GM13976 (cell line): ENCODE results near the gene CABP4.

ENCODE experiments used
- DNase-seq: peaks from one replicate; pipeline ENCODE4 v3.0.0; 2012; ENCODE audit warnings: low spot score
- in situ Hi-C: fragments of 300-500 bp; cut with MboI; formaldehyde crosslinking; loops from one replicate; pipeline ENCODE4 v1.12.0; 2022; ENCODE audit warnings: low sequenced_read_pairs, mixed read lengths, inconsistent platforms; ENCODE audit not compliant: unreplicated experiment
- TF ChIP-seq, protein P1 (sequence below): IDR thresholded peaks from 2 replicates; pipeline ENCODE4 v1.5.1; 2012; ENCODE audit warnings: borderline replicate concordance, mild to moderate bottlenecking; ENCODE audit not compliant: insufficient read depth; ENCODE audit errors: extremely low read depth, missing control alignments, control extremely low read depth

The CABP4 gene

DNA sequence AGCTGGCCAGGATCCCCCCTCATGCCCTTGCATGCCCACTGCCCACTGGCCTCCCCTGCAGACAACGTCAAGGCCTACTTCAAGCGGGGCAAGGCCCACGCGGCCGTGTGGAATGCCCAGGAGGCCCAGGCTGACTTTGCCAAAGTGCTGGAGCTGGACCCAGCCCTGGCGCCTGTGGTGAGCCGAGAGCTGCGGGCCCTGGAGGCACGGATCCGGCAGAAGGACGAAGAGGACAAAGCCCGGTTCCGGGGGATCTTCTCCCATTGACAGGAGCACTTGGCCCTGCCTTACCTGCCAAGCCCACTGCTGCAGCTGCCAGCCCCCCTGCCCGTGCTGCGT is 35.5 kb downstream of the CABP4 start:
- TF ChIP-seq, protein P1, sequence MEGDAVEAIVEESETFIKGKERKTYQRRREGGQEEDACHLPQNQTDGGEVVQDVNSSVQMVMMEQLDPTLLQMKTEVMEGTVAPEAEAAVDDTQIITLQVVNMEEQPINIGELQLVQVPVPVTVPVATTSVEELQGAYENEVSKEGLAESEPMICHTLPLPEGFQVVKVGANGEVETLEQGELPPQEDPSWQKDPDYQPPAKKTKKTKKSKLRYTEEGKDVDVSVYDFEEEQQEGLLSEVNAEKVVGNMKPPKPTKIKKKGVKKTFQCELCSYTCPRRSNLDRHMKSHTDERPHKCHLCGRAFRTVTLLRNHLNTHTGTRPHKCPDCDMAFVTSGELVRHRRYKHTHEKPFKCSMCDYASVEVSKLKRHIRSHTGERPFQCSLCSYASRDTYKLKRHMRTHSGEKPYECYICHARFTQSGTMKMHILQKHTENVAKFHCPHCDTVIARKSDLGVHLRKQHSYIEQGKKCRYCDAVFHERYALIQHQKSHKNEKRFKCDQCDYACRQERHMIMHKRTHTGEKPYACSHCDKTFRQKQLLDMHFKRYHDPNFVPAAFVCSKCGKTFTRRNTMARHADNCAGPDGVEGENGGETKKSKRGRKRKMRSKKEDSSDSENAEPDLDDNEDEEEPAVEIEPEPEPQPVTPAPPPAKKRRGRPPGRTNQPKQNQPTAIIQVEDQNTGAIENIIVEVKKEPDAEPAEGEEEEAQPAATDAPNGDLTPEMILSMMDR = no peak
- no peak for DNase-seq
- in situ Hi-C loops = no loop called here

DNA sequence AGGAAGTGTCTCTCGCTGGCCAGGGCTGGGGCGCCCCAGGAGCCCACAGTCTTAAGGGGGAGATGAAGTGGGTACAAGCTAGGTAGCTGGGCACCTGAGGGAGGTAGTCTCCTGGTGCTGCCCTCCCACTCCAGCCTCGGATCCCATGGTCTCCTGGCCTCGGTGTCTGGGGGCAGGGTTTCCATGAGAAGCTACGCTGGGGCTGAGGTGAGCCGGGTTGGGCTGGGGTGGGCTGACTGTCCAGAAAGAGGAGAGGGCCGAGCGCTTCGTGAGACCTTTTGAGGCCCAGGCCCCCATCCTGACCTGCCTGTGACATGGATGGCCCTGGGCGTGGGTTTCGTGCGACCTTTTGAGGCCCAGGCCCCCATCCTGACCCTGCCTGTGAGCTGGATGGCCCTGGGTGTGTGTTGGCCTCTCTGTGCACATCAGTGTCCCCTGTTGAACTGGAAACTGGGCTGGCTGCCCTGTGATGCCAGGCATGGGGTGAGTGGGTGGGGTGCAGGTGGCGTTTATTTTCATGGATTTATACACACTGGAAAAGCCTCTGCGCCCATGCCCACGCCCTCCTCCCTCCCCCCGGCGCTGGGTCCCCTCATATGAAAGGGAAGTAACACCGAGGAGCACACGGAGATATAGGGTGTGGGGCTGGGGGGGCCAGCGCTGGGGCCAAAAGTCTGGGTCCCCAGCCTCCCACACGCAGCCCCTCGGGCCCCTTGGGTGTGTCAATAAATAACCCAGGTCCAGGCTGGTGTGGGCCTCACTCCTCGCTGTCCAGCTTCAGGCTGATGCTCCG is 36.3 kb downstream of the CABP4 start:
- no peak for DNase-seq
- TF ChIP-seq, protein P1 = no peak
- in situ Hi-C loops = no loop called here

DNA sequence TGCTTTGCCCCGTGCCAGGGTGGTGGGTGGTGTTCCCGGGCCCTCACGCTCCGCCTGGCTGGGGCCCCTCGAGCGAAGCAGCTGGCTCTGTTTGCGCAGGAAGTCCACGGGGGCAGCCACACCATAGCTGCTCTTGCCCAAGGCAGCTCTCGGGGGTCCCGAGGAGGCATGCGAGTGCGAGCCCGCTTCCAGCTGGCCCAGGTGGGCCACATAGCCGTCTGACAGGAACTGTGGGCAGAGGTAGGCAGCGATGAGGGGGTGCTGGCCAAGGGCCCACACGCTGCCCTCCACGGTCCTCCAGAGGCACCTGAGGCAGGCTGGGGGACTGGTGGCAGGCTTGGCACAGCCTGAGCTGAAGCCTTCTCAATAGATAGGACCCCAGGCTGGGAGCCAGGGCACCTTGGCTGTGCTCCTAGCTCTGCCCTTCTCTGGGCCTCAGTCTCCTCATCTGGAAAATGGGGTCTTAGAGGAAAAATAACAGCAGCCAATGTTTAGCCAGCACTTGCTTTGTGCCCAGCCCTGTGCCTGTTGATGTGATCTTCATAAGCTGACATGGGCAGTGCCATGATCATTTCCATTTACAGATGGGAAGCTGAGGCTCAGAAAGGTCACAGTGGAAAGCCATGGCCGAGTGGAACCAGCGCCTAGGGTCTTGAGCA is 37.0 kb downstream of the CABP4 start:
- no peak for DNase-seq
- in situ Hi-C loops = no loop called here
- TF ChIP-seq, protein P1 = no peak

DNA sequence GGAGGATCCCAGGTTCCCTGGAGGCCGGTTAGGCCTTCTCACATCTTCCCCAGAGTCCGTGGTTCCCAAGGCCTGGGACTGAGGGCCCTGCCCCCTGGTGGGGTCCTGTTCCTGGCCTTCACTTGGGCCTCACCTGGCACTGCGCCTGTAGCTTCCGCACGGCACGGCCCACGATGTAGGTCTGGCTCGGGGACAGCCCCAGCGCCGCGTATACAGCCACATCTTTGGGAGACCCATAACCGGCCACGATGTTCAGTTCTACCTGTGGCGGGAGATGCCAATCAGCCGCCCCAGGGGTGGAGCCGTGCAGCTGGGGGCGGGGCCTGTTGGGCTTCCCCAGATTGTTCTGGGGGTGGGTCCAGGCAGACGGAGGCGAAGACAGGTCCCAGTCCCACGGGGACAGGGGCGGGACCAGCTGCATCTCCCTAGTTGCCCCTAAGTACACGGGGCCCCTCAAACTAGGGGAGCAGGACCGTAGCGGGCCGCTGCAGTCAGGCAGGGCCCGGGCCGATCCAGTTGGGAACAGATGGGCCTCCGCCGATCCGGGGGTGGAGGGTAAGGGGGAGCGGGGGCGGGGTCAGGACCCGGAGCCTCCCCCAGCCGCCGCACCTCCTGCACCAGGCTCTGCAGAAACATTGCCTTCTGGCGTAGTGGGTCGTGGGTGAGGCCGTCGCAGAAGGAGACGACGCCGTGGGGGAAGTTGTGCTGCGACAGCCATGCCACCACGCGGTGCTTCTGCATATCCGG is 37.8 kb downstream of the CABP4 start:
- DNase-seq = no peak
- in situ Hi-C loops = no loop called here
- TF ChIP-seq, protein P1 = no peak

DNA sequence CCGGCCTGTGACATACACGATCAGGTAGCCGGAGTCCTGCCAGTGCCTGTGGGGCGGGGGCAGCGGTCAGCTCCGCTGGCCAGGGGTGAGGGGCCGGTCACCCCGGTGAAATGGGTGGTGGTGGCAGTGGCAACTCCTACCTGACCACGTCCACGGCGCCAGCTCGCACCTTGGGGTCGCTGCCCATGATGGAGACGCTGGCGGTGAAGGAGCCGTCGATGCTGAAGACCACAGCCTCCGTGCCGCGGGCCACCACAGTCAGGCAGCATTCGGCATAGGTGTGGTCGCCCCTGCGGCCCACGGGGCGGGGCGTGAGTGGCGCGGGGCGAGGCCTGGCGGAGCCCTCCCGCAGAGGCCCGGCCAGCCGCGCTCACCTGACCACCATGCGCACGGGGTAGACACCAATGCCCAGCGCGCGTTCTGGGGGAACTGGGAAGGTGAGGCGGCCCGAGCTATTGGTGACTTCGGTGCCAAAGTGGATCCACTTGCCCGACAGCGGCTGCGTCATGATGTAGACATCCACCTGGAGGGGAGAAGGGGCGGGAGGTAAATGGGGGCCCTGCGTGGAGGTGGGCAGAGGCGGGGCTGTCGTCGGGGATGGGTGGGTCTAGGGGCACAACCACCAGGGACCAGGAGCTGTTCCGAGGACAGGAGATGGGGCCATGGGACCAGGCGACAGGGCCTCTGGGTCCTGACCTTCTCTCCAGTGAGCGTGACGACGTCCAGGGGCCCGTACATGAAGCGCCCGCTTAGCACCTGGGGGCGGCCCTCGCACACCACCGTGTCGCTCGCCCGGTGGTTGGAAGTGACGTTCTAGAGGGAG is 38.6 kb downstream of the CABP4 start:
- in situ Hi-C loops = no loop called here
- DNase-seq = no peak
- TF ChIP-seq, protein P1 = no peak

DNA sequence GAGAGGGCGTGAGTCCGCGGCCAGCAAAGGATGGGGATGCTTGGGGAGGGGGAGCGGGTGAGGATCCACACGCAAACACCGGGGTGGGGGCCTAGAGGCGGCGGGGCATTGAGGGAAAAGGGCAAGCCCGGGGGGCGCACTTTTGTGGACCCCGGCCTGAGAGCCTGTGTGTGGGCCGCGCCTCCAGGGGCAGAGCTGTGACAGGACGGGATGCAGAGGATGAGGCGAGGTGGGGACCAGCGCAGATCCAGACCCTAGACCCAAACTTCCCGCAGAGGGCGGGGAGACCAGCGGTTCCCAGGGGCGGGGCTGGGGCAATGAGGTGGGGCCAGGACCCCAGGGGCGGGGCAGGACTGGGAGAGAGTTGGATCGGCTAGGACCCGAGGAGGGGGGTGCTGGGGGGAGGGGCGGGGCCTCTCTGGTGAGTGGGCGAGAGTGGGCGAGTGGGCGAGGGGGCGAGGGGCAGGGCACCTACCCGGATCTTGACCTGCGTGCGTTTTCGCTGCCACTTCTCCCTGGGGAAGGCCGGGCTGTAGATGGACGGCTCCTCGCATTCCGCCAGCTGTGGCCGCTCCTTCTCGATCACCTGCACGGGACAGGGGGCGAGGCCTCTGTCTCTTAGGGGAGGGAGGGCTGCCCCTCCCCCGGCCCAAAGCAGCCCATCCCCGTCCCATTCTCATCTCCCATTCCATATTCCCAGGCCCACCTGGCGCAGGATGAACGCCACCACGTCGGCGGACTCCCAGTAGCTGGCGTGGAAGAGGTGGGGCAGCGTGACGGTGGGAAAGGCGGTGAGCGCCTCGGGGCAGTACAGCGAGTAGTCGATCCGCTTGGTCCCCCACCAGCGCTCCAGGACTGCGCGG is 39.4 kb downstream of the CABP4 start:
- no peak for DNase-seq
- TF ChIP-seq, protein P1 = no peak

More for the DNA sequence above, 39.4 kb downstream of the CABP4 start:
- in situ Hi-C loops = no loop called here
